HepG2 (cell line): Measurements from ENCODE around the gene PEX13. TPM values are rescaled to one million over a fixed set of nuclear protein-coding genes. Genes with fewer than 3 reads are reported as not detected.

ENCODE experiments used
- ATM ChIP-seq: fragments of 450-650 bp; IDR thresholded peaks from 2 replicates; pipeline ENCODE4 v1.7.1; 2017; ENCODE audit warnings: mild to moderate bottlenecking, borderline replicate concordance
- BRD4 ChIP-seq: sonication (generic); formaldehyde crosslinking; IDR thresholded peaks from 2 replicates; pipeline ENCODE4 v1.4.0; 2020; ENCODE audit warnings: missing genetic modification reagents
- CREB1 ChIP-seq, 2 experiments: fragments of 450-650 bp in 1 of 2; IDR thresholded peaks; 2 replicates each; pipeline ENCODE4 v1.6.1; 2016 to 2017; ENCODE audit warnings: control low read depth in 1 of 2, mild to moderate bottlenecking in 1 of 2, missing compliant biosample characterization in 1 of 2, missing genetic modification characterization in 1 of 2
- GLI4 ChIP-seq: sonication (generic); formaldehyde crosslinking; IDR thresholded peaks from 2 replicates; pipeline ENCODE4 v1.5.1; 2020; ENCODE audit warnings: missing genetic modification reagents, mild to moderate bottlenecking, moderate library complexity, borderline replicate concordance
- JUN ChIP-seq: sonication (generic); formaldehyde crosslinking; IDR thresholded peaks from 2 replicates; pipeline ENCODE4 v1.4.0; 2020; ENCODE audit warnings: mild to moderate bottlenecking, missing genetic modification reagents
- KDM4B ChIP-seq: sonication (generic); formaldehyde crosslinking; IDR thresholded peaks from 2 replicates; pipeline ENCODE4 v1.4.0; 2020; ENCODE audit warnings: missing genetic modification reagents
- MBD4 ChIP-seq: IDR thresholded peaks from 2 replicates; pipeline ENCODE4 v1.6.1; 2012; ENCODE audit warnings: low read length, inconsistent platforms, borderline replicate concordance
- NKX3-1 ChIP-seq: sonication (generic); formaldehyde crosslinking; IDR thresholded peaks from 2 replicates; pipeline ENCODE4 v1.5.0; 2020; ENCODE audit warnings: missing genetic modification reagents
- NR1H2 ChIP-seq: sonication (generic); formaldehyde crosslinking; IDR thresholded peaks from 2 replicates; pipeline ENCODE4 v1.8.1; 2022; ENCODE audit warnings: low read depth, missing genetic modification reagents, borderline replicate concordance
- PLRG1 ChIP-seq: fragments of 450-650 bp; conservative IDR thresholded peaks from 2 replicates; pipeline ENCODE4 v1.6.1; 2016
- PRDM4 ChIP-seq: sonication (generic); formaldehyde crosslinking; IDR thresholded peaks from 2 replicates; pipeline ENCODE4 v1.9.0; 2021; ENCODE audit warnings: missing genetic modification reagents, borderline replicate concordance
- YEATS4 ChIP-seq: sonication (generic); formaldehyde crosslinking; IDR thresholded peaks from 2 replicates; pipeline ENCODE4 v1.4.0; 2020; ENCODE audit warnings: missing genetic modification reagents, borderline replicate concordance
- ZMYM2 ChIP-seq: sonication (generic); formaldehyde crosslinking; IDR thresholded peaks from 2 replicates; pipeline ENCODE4 v1.8.0; 2022; ENCODE audit warnings: mild to moderate bottlenecking, missing genetic modification reagents
- ZNF101 ChIP-seq: sonication (generic); formaldehyde crosslinking; IDR thresholded peaks from 2 replicates; pipeline ENCODE4 v1.4.0; 2020; ENCODE audit warnings: mild to moderate bottlenecking, low read depth, missing genetic modification reagents, borderline replicate concordance
- ZNF205 ChIP-seq: IDR thresholded peaks from 2 replicates; pipeline ENCODE4 v1.6.1; 2018; ENCODE audit warnings: missing biosample characterization, missing genetic modification reagents
- ZNF329 ChIP-seq: sonication (generic); formaldehyde crosslinking; IDR thresholded peaks from 2 replicates; pipeline ENCODE4 v1.9.0; 2021; ENCODE audit warnings: low read depth, mild to moderate bottlenecking, missing genetic modification reagents
- ZNF343 ChIP-seq: sonication (generic); formaldehyde crosslinking; IDR thresholded peaks from 2 replicates; pipeline ENCODE4 v1.4.0; 2020; ENCODE audit warnings: mild to moderate bottlenecking, missing genetic modification reagents
- ZNF383 ChIP-seq: sonication (generic); formaldehyde crosslinking; IDR thresholded peaks from 2 replicates; pipeline ENCODE4 v1.4.0; 2020; ENCODE audit warnings: missing genetic modification reagents, mild to moderate bottlenecking, borderline replicate concordance
- ZNF530 ChIP-seq: sonication (generic); formaldehyde crosslinking; IDR thresholded peaks from 2 replicates; pipeline ENCODE4 v1.5.0; 2020; ENCODE audit warnings: low read depth, mild to moderate bottlenecking, missing genetic modification reagents
- ZNF572 ChIP-seq: sonication (generic); formaldehyde crosslinking; IDR thresholded peaks from 2 replicates; pipeline ENCODE4 v1.5.1; 2020; ENCODE audit warnings: mild to moderate bottlenecking, missing genetic modification reagents
- polyA plus RNA-seq, 8 experiments: library from polyadenylated mRNA; depleted of rRNA in 3 of 8; stranded (reverse) in 7 of 8; unstranded in 1 of 8; fragments of >200 nt; fragmentation: Illumina TruSeq in 4 of 8; extraction: Trizol in 4 of 8; gene quantifications; 2 replicates each; pipeline versions ENCODE4 v1.2.1 to v1.2.3, GENCODE V29; 2011 to 2016; ENCODE audit warnings: low read depth in 4 of 8, missing spikeins in 1 of 8, mixed read lengths in 1 of 8; ENCODE audit not compliant: insufficient read depth in 1 of 8
- total RNA-seq, 5 experiments: library from RNA; depleted of rRNA; stranded (reverse); fragments of >200 nt; fragmentation: Illumina TruSeq; extraction: Trizol; gene quantifications; 2 replicates each; pipeline ENCODE4 v1.2.3, GENCODE V29; 2016; ENCODE audit warnings: low read depth in 1 of 5
- TF ChIP-seq, protein P1 (sequence below): sonication (generic); formaldehyde crosslinking; conservative IDR thresholded peaks from 2 replicates; pipeline ENCODE4 v1.8.1; 2023; ENCODE audit warnings: missing genetic modification reagents
- TF ChIP-seq, protein P2 (sequence below): sonication (generic); formaldehyde crosslinking; IDR thresholded peaks from 2 replicates; pipeline ENCODE4 v1.4.0; 2020; ENCODE audit warnings: mild to moderate bottlenecking, missing genetic modification reagents

Gene PEX13
- total and polyA plus RNA-seq, 2 of the 13 experiments (the other 11 are each of a cell fraction or from before 2014, with no cell fraction given), result 47.9 to 75.9 TPM

GRCh38 chr2:61016392-61017002 lies 1.0 kb upstream of the PEX13 start (continued):
- TF ChIP-seq ZNF530 (CRISPR knock-in tag) (no peak), MBD4 (0 out of 2 replicates have a peak, but pooled peaks have one; percentile 86), KDM4B (no peak), NR1H2 (CRISPR knock-in tag) (no peak), CREB1 (IDR thresholded peaks at IDR 0.05) (no peak), CREB1 (CRISPR knock-in tag; IDR thresholded peaks at IDR 0.05) (no peak), ZNF572 (no peak), ZMYM2 (CRISPR knock-in tag) (0 out of 2 replicates have a peak, but pooled peaks have one; percentile 44), PLRG1 (no peak), YEATS4 (CRISPR knock-in tag) (no peak), NKX3-1 (CRISPR knock-in tag) (no peak), JUN (CRISPR knock-in tag) (0 out of 2 replicates have a peak, but pooled peaks have one; percentile 9), GLI4 (CRISPR knock-in tag) (no peak), ZNF329 (no peak), ZNF205 (no peak), ZNF101 (CRISPR knock-in tag) (0 out of 2 replicates have a peak, but pooled peaks have one; percentile 11), PRDM4 (no peak), BRD4 (CRISPR knock-in tag) (no peak), ATM (no peak), ZNF343 (CRISPR knock-in tag) (0 out of 2 replicates have a peak, but pooled peaks have one; percentile 6), ZNF383 (no peak)
- TF ChIP-seq, protein P1, sequence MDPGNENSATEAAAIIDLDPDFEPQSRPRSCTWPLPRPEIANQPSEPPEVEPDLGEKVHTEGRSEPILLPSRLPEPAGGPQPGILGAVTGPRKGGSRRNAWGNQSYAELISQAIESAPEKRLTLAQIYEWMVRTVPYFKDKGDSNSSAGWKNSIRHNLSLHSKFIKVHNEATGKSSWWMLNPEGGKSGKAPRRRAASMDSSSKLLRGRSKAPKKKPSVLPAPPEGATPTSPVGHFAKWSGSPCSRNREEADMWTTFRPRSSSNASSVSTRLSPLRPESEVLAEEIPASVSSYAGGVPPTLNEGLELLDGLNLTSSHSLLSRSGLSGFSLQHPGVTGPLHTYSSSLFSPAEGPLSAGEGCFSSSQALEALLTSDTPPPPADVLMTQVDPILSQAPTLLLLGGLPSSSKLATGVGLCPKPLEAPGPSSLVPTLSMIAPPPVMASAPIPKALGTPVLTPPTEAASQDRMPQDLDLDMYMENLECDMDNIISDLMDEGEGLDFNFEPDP (CRISPR knock-in tag), result no peak
- TF ChIP-seq, protein P2, sequence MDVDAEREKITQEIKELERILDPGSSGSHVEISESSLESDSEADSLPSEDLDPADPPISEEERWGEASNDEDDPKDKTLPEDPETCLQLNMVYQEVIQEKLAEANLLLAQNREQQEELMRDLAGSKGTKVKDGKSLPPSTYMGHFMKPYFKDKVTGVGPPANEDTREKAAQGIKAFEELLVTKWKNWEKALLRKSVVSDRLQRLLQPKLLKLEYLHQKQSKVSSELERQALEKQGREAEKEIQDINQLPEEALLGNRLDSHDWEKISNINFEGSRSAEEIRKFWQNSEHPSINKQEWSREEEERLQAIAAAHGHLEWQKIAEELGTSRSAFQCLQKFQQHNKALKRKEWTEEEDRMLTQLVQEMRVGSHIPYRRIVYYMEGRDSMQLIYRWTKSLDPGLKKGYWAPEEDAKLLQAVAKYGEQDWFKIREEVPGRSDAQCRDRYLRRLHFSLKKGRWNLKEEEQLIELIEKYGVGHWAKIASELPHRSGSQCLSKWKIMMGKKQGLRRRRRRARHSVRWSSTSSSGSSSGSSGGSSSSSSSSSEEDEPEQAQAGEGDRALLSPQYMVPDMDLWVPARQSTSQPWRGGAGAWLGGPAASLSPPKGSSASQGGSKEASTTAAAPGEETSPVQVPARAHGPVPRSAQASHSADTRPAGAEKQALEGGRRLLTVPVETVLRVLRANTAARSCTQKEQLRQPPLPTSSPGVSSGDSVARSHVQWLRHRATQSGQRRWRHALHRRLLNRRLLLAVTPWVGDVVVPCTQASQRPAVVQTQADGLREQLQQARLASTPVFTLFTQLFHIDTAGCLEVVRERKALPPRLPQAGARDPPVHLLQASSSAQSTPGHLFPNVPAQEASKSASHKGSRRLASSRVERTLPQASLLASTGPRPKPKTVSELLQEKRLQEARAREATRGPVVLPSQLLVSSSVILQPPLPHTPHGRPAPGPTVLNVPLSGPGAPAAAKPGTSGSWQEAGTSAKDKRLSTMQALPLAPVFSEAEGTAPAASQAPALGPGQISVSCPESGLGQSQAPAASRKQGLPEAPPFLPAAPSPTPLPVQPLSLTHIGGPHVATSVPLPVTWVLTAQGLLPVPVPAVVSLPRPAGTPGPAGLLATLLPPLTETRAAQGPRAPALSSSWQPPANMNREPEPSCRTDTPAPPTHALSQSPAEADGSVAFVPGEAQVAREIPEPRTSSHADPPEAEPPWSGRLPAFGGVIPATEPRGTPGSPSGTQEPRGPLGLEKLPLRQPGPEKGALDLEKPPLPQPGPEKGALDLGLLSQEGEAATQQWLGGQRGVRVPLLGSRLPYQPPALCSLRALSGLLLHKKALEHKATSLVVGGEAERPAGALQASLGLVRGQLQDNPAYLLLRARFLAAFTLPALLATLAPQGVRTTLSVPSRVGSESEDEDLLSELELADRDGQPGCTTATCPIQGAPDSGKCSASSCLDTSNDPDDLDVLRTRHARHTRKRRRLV (CRISPR knock-in tag), result no peak; the same call in 1 of the 2 replicates
